GM04503 (cell line): Measurements from ENCODE around the gene IFT43.

ENCODE experiments used
- DNase-seq: peaks from one replicate; pipeline ENCODE4 v3.0.0-alpha.2; 2012; ENCODE audit warnings: low read depth

Gene IFT43

GRCh38 chr14:76112889-76113624 is 127.5 kb downstream of the IFT43 start:
- DNase-seq: no peak

- no peak for DNase-seq
Observed at GRCh38 chr14:76113691-76114090, 128.1 kb downstream of the IFT43 start.

GRCh38 chr14:76115010-76115422 is 129.5 kb downstream of the IFT43 start:
- no peak for DNase-seq

DNA sequence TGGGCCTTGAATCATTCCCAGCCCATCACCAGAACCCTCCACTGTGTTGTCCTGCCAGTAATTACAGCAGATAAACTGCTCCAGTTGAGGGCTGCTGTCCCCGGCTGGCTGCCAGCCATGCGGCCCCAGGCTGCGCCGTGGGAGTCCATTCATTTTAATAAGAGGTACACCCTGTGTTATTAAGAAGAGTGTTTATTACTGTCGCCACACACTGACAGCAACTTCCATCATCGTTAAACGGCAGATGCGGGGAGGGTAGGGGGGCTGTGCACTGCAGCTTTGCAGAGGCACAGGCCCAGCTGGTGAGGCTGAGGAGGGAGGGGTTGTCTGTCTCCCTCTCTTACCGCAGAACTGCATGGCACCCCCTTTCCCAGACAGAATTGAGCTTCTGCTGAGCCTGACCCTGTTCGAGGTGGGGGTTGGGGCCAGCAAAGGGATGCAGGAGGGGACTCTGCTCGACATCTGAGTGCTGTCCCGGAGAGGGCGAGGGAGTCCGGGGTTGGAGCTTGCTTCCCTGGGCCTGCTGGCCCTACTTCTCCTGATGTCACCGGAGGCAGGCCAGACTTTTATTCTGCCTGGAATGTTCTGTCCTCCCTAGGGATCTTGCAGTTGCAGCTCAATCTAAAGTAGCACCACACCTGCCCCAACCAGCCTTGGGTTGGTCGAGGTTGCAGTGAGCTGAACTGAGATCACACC is 132.4 kb downstream of the IFT43 start:
- no peak for DNase-seq

DNA sequence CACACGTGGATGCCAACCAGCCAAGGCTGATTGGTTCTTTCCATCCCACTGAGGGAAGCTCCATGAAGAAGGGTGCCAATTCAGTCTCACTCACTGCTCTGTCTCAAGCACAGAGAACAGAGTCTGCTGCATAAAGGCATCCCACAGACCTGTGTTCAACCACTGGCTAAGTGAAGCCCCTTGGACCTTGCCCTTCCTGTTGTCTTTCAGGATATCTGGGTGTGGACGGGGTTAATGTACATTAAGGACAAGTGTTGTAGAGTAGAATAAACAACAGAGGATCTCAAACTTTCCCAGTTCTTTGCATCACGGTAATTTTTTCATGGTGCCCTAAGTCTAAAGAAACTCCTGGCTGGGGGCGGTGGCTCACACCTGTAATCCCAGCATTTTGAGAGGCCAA is 133.0 kb downstream of the IFT43 start:
- DNase-seq: no peak

- no peak for DNase-seq
Observed at GRCh38 chr14:76121089-76121748, 135.7 kb downstream of the IFT43 start.

GRCh38 chr14:76123426-76124225 is 138.1 kb downstream of the IFT43 start:
- DNase-seq: no peak

GRCh38 chr14:76125511-76125910 is 139.9 kb downstream of the IFT43 start:
- DNase-seq: no peak

DNA sequence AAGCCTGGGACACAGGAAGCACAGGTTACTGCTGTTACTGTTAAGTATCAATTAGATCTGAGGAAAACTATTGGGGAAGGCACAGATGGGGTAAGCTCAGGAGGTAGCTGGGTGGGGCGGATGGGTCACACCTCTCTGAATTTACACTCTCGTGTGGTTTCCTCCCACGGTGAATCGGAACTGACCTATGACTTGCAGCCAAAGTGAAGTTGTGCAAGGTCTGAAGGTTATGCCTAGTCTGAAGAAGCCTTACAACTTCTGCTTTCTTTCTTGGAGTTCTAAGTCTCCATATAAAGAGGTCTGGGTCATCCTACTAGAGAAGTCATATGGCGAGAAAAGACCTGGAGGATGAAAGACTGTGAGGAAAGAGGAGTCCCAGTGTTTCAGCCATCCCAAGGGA is 140.5 kb downstream of the IFT43 start:
- DNase-seq: no peak

- no peak for DNase-seq
Observed at GRCh38 chr14:76129851-76130576, 144.5 kb downstream of the IFT43 start.

- no peak for DNase-seq
Observed at GRCh38 chr14:76131071-76131965, 145.8 kb downstream of the IFT43 start.

GRCh38 chr14:76133103-76133502 is 147.5 kb downstream of the IFT43 start:
- no peak for DNase-seq
